Measurements from ENCODE around the gene CPSF6.
"Not testable (repeated sequence)": the region's sequence is repeated elsewhere in the genome, so short reads cannot be mapped to it uniquely, and the experiment has no call there.

CPSF6 gene

GRCh38 chr12:69262264-69262974 lies 23.1 kb downstream of the CPSF6 start:
- no peak for DNase-seq

DNA sequence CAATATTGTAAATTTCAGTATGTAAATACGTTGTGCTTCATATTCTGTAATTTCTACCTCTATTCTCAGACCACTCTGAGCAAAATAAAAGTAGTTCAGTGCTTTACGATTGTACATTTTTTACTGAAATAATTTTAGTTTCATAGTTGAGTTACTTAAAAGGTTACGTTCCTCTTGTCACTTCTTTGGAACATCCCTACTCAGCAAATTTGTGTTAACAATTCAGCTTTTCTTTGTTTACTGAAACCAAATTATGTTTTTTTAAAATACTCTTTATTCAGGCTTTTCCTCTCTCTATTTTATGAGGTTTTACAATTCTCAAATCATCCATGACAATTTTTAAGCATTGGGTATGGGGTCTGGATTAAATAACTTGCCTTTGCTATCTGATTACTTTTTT lies 25.8 kb downstream of the CPSF6 start:
- no peak for DNase-seq

DNA sequence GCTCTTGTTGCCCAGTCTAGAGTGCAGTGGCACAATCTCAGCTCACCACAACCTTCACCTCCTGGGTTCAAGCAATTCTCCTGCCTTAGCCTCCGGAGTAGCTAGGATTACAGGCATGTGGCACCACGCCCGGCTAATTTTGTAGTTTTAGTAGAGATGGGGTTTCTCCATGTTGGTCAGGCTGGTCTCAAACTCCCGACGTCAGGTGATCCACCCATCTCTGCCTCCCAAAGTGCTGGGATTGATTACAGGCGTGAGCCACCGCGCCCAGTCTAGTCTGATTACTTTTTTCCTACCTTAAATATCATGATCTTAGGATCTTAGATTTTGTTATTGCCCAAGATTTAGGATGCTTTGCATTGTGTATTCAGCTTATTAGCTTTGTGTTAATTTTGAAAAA lies 26.3 kb downstream of the CPSF6 start:
- not testable (repeated sequence) for DNase-seq

- no peak for DNase-seq
Observed at GRCh38 chr12:69266036-69266635, 26.8 kb downstream of the CPSF6 start.

DNA sequence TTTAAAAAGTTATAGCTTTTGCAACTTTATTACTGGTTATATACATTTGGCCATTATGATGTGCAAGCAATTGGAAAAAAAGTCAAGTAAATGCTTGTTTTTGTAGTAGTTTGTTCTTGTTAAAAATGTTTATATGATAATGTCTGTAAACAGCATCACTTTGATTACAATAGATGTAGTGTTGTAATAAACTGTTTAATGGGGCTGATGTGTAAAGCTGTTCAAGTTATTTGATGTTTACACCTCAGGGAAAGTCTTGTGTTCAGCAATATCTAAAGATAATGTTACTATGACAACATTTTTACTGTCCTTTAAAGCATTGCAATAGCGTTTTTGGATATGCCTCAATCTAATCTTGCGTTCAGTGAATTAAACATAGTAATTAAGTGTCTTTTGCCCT lies 30.4 kb downstream of the CPSF6 start:
- DNase-seq, result no peak

DNA sequence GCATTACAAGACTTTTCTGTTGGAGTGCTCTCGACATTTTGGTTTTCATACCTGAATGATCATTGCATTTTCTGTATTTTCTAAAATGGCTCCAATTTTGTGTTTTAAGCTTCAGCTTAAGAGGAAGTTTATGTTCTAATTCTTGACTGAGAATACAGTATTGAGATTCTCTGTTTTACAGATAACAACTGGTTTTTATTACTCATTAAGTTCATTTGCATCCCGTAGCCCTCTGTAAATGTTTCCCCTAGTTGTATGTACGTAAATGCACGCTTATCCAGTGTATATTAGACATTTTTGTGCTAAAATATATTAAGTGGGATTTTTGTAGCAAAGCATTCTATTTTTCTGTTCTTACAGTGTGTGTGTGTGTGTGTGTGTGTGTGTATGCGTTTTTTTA lies 33.1 kb downstream of the CPSF6 start:
- DNase-seq, result no peak

GRCh38 chr12:69274861-69275260 lies 35.5 kb downstream of the CPSF6 start:
- DNase-seq, result no peak

DNA sequence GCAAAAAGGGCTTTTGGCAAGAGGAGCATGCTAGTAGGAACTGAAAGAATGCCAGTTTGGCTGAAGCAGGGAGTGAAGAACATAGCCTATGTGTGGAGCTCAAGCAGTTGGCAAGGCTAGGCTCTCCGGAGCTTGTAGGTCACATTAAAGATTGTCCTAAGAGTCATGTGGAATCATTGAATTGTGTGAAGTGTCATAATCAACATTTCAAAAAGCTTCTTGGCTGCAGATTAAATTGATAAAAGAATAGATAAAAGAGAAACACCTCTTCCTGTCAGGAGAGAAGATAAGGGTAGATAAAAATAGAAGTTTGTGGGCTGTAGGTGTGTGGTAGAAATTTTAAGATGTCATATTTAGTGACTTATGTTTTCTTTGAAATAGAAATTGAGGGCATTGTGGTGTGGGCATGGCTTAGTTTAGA lies 36.1 kb downstream of the CPSF6 start:
- DNase-seq, result no peak

- DNase-seq, result no peak
Observed at GRCh38 chr12:69278814-69279782, 39.7 kb downstream of the CPSF6 start.

- peak; percentile 40 for DNase-seq
Observed at GRCh38 chr12:69284131-69284530, 44.8 kb downstream of the CPSF6 start.

- DNase-seq, result no peak
Observed at GRCh38 chr12:69287556-69287955, 48.2 kb downstream of the CPSF6 start.

- peak; percentile 69 for DNase-seq
Observed at GRCh38 chr12:69290545-69291277, 51.3 kb downstream of the CPSF6 start.

- no peak for DNase-seq
Observed at GRCh38 chr12:69291278-69291593, 51.9 kb downstream of the CPSF6 start.

GRCh38 chr12:69298133-69298532 lies 58.8 kb downstream of the CPSF6 start:
- DNase-seq, result no peak

DNA sequence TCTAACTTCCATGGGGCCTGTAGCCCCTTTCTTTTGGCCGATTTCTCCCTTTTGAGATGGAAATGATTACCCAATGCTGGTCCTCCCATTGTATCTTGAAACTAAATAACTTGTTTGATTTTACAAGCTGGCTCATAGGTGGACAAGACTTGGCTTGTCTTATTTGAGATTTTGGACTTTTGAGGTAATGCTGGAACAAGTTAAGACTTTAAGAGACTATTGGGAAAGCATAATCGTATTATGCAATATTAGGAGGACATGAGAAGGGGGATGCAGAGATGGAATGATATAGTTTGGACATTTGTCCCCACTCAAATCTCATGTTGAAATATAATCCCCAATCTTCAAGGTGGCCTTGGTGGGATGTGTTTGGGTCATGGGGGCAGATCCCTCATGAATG lies 59.6 kb downstream of the CPSF6 start:
- no peak for DNase-seq

DNA sequence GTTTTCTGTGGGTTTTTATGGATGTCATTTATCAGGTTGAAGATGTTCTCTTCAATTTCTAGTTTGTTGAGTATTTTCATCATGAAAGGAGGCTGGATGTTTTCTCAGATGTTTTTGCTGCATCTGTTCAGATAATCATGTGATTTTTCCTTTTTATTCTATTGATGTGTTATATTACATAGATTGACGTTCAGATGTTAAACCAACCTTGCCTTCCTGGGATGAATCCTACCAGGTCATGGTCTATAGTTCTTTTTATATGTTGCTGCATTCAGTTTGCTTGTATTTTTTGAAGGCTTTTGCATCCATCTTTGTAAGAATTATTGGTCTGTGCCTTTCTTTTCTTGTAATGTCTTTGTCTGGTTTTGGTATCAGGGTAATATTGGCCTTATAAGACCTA lies 64.9 kb downstream of the CPSF6 start:
- no peak for DNase-seq

GRCh38 chr12:69309461-69309860 lies 70.1 kb downstream of the CPSF6 start:
- no peak for DNase-seq

DNA sequence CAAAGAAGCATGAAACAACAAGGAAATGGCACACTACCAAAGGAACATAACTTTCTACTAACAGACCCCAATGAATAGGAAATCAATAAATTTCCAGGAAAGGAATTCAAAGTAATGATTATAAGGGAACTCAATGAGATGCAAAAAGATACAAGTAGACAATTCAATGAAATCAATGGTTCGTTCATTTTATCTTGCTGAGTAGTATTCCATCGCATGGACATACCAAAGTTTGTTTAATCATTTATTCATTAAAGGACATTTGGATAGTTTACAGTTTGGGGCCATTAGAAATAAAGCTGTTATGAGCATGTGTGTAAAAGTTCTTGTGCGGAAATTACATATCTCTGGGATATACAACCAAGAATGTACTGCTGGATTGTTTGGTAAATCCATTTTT lies 73.8 kb downstream of the CPSF6 start:
- no peak for DNase-seq

DNA sequence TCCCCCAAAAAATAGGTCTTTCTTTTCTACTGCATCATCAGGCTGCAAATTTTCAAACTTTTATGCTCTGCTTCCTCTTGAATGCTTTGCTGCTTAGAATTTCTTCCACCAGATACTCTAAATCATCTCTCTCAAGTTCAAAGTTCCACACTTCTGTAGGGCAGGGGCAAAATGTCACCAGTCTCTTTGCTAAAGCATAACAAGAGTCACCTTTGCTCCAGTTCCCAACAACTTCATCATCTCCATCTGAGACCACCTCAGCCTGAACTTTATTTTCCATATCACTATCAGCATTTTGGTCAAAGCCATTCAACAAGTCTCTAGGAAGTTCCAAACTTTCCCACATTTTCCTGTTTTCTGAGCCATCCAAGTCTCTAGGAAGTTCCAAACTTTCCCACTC lies 77.4 kb downstream of the CPSF6 start:
- not testable (repeated sequence) for DNase-seq

- not testable (repeated sequence) for DNase-seq
Observed at GRCh38 chr12:69317233-69317632, 77.9 kb downstream of the CPSF6 start.

- DNase-seq, result no peak
Observed at GRCh38 chr12:69318225-69318624, 78.9 kb downstream of the CPSF6 start.

DNA sequence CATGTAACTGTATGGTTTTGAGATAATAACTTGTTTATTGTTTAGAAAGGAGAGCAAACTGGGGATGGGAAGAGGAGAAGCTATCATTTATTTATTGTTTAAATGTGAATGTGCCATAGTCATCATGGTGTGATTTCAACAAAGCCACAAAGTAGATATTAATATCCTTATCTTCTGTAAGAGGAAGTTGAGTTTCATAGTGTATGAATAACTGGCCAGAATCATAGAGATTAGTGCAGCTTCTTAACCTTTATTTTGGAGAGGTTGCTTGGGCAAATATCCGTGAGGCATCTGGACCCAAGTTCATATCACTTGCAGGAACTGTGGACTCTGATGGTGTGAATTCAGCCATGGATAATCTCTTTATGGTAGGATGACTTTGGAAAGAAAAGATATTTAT lies 82.0 kb downstream of the CPSF6 start:
- DNase-seq, result no peak

Measured in NCI-H748 treated with DMSO at 0.1 percent for 48 hours (cell line).